NCI-H2029 treated with DMSO at 0.1 percent for 48 hours (cell line): Measurements from ENCODE around the gene PAX2.

Source experiments
- DNase-seq: peaks from one replicate; lab custom pipeline; 2025; lab: John Stamatoyannopoulos, UW

Gene PAX2

DNA sequence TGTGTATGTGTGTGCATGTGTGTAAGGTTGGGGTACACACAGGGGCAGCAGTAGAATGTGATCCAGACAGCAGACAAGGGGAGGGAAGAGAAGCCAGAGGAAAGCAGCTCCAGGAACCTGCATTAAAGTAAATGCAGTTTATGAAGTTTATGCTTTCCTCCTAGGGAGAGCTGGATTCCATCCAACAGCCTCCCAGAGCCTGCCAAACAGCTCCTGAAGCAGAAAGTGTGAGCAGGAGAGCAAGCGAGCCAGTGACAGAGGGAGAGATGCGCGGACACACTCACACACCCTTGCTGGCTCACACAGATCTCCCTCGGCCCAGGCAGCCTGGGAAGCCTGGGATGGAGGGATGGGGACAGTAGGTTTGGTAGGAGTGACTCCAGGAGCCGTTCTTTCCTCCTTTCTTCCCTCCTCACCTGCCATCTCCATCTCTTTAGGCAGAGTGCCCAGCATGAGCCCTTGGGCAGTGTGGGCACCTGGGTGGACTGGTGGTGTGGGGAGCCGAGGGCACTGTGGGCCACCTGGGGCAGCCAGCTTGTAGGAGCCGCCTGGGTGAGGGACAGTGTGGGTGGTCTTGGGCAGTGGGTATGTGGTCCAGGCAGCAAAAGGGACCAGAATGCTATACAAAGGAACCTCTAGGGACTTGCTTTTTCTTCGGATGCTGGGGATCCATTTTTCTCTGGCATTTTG, 46.1 kb downstream of the PAX2 start:
- DNase-seq, result no peak

- no peak for DNase-seq
Measured at GRCh38 chr10:100792574-100792973, 47.2 kb downstream of the PAX2 start.

- no peak for DNase-seq
Measured at GRCh38 chr10:100793055-100793454, 47.7 kb downstream of the PAX2 start.

DNA sequence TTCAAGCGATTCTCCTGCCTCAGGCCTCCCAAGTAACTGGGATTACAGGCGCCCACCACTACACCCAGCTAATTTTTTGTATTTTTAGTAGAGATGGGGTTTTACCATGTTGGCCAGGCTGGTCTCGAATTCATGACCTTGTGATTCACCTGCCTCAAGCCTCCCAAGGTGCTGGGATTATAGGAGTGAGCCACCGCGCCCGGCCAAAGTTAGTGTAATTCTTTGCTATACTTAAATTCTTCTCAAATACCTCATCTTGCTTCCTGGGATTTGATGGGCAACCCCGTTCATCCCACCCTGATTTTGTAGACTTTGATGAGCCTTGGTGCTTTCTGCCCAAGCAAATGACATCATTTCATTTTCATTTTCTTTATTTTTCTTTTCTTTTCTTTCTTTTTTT, 54.5 kb downstream of the PAX2 start:
- no peak for DNase-seq

GRCh38 chr10:100800931-100801330, 55.5 kb downstream of the PAX2 start:
- DNase-seq, result no peak

DNA sequence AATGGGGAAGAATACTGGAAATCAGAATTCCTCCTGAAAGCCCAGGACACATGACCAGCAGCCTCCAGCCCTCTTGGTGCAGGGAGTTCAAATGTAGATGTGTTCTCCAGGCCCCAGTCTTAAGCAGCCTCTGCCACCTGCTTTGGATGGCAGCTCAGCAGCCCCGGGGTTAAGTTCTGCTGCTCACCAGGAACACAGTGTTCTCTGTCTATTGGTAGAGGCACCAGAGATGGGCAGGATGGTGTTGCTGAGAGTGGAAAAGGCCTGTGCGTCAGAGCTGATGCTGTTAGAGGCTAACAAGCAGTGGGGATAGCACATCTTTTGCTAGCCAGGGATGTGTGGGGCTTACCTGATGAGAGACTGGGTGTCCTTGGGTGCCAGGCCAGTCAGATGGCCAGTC, 56.8 kb downstream of the PAX2 start:
- DNase-seq, result no peak

- DNase-seq, result no peak
Measured at GRCh38 chr10:100802607-100803006, 57.2 kb downstream of the PAX2 start.

- DNase-seq, result no peak
Measured at GRCh38 chr10:100803492-100803891, 58.1 kb downstream of the PAX2 start.

DNA sequence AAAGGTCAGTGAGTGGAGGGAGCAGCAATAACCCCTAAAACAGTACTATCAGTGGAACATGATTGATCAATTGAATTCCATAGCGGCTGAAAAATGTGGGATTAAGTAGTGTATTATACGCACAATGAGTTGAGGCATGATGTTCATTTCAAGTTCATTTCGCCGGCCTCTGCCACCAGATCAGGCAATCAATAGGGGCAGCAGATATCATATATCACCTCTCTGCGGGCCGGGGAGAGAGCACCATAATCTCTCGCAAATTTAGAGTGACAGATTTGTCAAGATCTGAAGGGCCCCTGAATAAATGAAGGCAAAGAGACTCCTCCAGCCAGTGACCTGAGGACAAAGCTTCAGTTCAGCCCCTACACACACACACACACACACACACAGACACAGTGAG, 58.5 kb downstream of the PAX2 start:
- no peak for DNase-seq

DNA sequence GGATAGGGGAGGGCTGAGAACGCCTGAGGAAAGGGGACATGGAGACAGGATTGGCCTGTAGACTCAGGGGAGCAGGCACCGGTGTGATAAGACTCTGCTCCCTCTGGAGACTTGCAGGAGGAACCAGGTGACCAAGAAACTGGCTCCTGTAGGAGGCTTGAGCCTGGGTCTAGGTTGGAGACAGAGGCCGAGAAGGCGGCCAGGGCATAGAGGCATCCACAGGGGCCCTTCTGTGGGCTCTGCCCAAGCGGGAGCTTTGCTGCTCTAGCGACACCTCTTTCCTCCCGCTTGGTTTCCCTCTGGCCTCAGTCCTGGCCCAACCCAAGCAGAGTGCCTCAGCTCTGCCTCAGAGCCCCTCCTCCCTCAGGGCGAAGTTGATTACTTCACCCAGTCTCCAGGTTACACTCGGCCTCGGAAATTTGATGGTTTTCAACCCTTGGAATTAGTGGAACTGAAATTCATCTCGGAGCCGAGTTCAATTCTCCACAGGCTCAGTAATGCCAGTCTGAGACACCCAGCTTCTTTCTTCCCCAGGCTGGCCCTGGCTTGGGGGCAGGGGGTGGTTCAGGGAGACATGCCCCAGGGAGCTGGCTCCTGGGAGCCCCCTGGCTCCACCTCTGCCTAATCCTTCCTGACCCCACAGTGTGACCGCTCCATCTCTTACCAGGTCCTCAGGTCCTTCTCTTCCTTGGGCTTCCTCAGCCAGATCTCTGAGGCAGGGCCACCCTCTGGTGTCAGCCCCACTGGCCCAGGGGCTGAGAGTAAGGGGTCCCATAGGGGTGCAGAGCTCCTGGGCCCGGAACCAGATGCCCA, 60.4 kb downstream of the PAX2 start:
- DNase-seq, result no peak

GRCh38 chr10:100806356-100806645, 60.9 kb downstream of the PAX2 start:
- DNase-seq, result no peak

GRCh38 chr10:100807241-100807951, 62.0 kb downstream of the PAX2 start:
- no peak for DNase-seq

- no peak for DNase-seq
Measured at GRCh38 chr10:100808876-100809275, 63.5 kb downstream of the PAX2 start.

DNA sequence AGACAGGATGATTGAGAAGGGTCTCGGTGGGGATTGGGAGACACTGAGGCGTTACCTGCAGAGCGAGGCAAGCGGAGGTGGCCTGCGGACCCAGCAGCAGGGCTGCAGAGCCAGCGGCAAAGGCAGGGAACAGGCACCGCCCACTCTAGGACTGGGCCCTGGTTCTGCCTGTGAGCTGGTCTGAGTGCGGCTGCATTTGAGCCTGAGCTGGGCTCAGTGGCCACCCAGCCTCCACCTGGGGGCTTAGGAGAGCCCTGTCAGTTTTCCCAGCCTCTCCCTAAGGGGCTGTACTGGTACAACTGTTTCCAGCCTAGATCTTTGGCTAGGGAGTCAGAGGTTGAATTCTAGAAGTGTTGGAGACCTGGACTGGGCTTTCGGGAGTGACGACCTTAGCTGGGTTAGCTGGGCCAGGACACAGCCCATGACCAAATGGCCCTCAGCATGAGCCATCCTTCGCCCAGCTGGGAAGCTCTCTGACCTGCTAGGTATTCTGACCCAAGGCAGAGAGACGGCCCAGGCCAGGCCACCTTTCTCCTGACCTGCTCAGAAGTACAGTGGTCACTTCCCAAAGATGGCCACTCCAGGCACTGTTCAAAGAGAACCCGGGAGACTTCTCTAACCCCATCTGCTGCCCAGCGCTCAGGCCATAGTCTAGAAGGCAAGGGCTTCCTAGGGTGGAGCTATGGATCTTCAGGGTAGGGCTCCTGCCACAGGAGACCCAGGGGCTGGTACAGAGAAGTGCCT, 64.9 kb downstream of the PAX2 start:
- no peak for DNase-seq

- no peak for DNase-seq
Measured at GRCh38 chr10:100810835-100811116, 65.4 kb downstream of the PAX2 start.

GRCh38 chr10:100811261-100811660, 65.9 kb downstream of the PAX2 start:
- DNase-seq, result no peak

DNA sequence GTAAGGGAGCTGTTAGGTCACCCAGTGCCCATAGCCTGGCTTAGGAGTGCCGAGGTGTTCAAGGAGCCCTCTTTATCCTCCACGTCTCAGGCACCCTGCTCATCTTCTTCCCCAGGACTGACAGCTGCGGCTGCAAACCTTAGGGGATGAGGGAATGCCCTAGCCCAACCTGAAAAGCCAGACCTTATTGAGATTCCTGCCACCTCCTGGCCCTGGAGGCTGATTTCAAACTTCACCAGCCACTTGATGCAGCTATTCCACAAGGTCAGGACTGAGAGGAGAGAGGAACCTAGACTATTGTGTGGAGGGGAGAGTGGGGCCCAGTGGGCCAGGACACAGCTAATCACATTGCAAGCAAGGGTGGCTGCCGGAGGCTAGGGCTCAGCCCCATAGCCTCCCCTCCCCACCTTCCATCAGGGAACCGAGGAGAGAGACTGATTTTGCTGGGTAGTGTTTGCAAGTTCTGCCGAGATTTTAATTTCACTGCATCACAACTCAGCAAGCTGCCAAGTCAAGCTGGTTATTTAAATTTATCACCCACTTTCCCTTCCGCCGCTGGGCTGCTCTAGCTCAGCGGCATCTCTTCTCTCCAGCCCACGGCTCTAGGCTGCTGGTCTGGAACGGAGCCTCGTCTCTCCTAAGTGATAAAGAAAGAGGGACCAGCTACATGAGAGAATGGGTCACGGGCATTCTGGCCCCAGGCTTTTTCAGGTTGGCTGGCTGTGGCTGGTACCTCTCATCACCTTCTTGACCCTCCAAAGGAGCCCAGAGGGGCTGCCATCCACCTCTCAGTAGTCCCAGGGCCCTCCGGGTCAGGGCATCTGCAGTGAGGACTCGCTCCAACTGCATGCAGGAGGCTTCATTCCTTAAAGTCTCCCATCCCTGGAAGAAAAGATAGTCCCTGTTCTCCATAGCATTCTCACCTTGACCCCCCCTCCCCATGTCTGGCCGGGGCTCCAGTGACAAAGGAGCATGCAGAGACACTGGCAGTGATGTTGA, 66.7 kb downstream of the PAX2 start:
- DNase-seq, result no peak

GRCh38 chr10:100812978-100813377, 67.6 kb downstream of the PAX2 start:
- no peak for DNase-seq

- no peak for DNase-seq
Measured at GRCh38 chr10:100814751-100815474, 69.5 kb downstream of the PAX2 start.

DNA sequence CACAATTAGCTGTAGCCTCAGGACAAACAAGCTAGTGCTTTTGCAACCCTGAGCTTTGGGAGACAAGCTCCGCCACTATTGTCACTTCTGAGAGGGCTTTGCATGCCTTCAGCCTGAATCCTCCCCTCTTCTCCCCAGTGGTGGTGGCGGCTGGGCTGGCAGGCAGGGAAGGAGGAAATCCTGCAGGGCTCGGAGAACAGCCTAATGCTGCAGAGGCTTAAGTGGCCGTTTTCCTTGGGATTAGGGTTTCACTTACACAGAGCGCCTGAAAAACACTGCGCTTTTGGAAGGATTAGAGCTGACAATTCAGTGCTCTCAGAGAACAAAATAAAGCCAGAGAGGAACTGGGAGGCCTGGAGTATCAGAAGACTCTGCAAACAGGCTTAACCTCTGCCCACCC, 71.3 kb downstream of the PAX2 start:
- no peak for DNase-seq
